PC-9 (cell line): ENCODE measurements around the gene SNAI3. TPM values are rescaled to one million over a fixed set of nuclear protein-coding genes. Genes with fewer than 3 reads are reported as not detected.

Experiments
- BruUV-seq: library from RNA; stranded (reverse); fragments of 400-500 nt; replicated peaks from 2 replicates; lab custom pipeline; 2021; lab: Mats Ljungman, UMichigan
- CTCF ChIA-PET: fragments of 300-600 bp; sonication (Branson Sonifier 250); formaldehyde crosslinking; loops from one replicate; lab custom pipeline; 2022; ENCODE audit warnings: antibody characterized with exemption; lab: Charles Lee
- POLR2A ChIA-PET: fragments of 300-600 bp; sonication (Branson Sonifier 250); formaldehyde crosslinking; loops from one replicate; lab custom pipeline; 2022; ENCODE audit warnings: antibody characterized with exemption; ENCODE audit not compliant: unreplicated experiment; lab: Charles Lee
- DNase-seq, 2 experiments: peaks; one replicate each; pipeline versions ENCODE4 v3.0.0 to v3.0.0-alpha.2; 2015 to 2022; ENCODE audit warnings: mixed read lengths in 1 of 2
- H2AFZ ChIP-seq: fragments of 200-600 bp; sonication (generic); 2 replicates; pipeline ENCODE4 v1.8.1; 2017; ENCODE audit warnings: antibody characterized with exemption
- H3F3A ChIP-seq: fragments of 200-600 bp; sonication (generic); 2 replicates; pipeline ENCODE4 v1.8.1; 2017; ENCODE audit warnings: antibody characterized with exemption, mild to moderate bottlenecking, low read depth; ENCODE audit not compliant: insufficient read depth
- H3K27ac ChIP-seq: fragments of 200-600 bp; sonication (generic); 2 replicates; pipeline ENCODE4 v1.6.1; 2016; ENCODE audit warnings: mixed run types
- H3K27me3 ChIP-seq: fragments of 200-600 bp; sonication (generic); 2 replicates; pipeline ENCODE4 v1.6.1; 2016; ENCODE audit warnings: low read depth, mixed run types; ENCODE audit not compliant: insufficient read depth
- H3K36me3 ChIP-seq: fragments of 200-600 bp; sonication (generic); 2 replicates; pipeline ENCODE4 v1.6.1; 2016; ENCODE audit warnings: low read depth, mixed run types
- H3K4me1 ChIP-seq: fragments of 200-600 bp; sonication (generic); replicated peaks from 2 replicates; pipeline ENCODE4 v1.6.1; 2016; ENCODE audit warnings: mixed run types; ENCODE audit not compliant: insufficient read depth
- H3K4me2 ChIP-seq: fragments of 200-600 bp; sonication (generic); 2 replicates; pipeline ENCODE4 v1.6.1; 2017; ENCODE audit warnings: mixed run types
- H3K4me3 ChIP-seq: fragments of 200-600 bp; sonication (generic); 2 replicates; pipeline ENCODE4 v1.6.1; 2016; ENCODE audit warnings: mixed run types
- H3K79me2 ChIP-seq: fragments of 200-600 bp; sonication (generic); 2 replicates; pipeline ENCODE4 v1.6.1; 2017; ENCODE audit warnings: low read depth, mixed run types
- H3K9me2 ChIP-seq: fragments of 200-600 bp; sonication (generic); 2 replicates; pipeline ENCODE4 v1.8.1; 2017; ENCODE audit warnings: mild to moderate bottlenecking; ENCODE audit not compliant: insufficient read depth
- H3K9me3 ChIP-seq: fragments of 200-600 bp; sonication (generic); 2 replicates; pipeline ENCODE4 v1.8.1; 2016; ENCODE audit warnings: low read depth; ENCODE audit not compliant: insufficient read depth
- H4K20me1 ChIP-seq: fragments of 200-600 bp; sonication (generic); 2 replicates; pipeline ENCODE4 v1.8.1; 2017; ENCODE audit not compliant: insufficient read depth
- CTCF ChIP-seq: fragments of 200-600 bp; sonication (generic); conservative IDR thresholded peaks from 2 replicates; pipeline ENCODE4 v1.6.1; 2017; ENCODE audit warnings: mixed run types, antibody characterized with exemption, mild to moderate bottlenecking, moderate library complexity
- EZH2 ChIP-seq: fragments of 200-600 bp; sonication (generic); IDR thresholded peaks from 2 replicates; pipeline ENCODE4 v1.8.0; 2017; ENCODE audit warnings: antibody characterized with exemption, low read depth
- intact Hi-C: fragments of 100-400 bp; cut with micrococcal nuclease; formaldehyde crosslinking; loops from one replicate; pipeline ENCODE4 v1.10.0; 2022; ENCODE audit not compliant: unreplicated experiment
- total RNA-seq: library from RNA; stranded (reverse); gene quantifications from 2 replicates; pipeline ENCODE4 v1.2.3, GENCODE V29; 2021

SNAI3 gene
- total RNA-seq, 1 experiment from 2014 or later, result 1.3 TPM

- POLR2A ChIA-PET, result no interaction called here
- CTCF ChIA-PET, result no interaction called here
- DNase-seq, result no peak
- no peak overlapping the region for H2AFZ ChIP-seq
- H3F3A ChIP-seq, result peaks cover 10% of the 10 kb centered on the region; the same call in 1 of the 2 replicates
- H3K36me3 ChIP-seq, result no peaks in the 10 kb centered on the region
- no peaks in the 10 kb centered on the region; the same call in 1 of the 2 replicates for H4K20me1 ChIP-seq
- no peak overlapping the region for H3K27ac ChIP-seq
- no peaks in the 10 kb centered on the region for H3K9me3 ChIP-seq
- intact Hi-C loops, result no loop called here
- BruUV-seq, result no TSS peak
- no peaks in the 10 kb centered on the region for H3K27me3 ChIP-seq
- no peak for TF ChIP-seq EZH2
- peaks cover 29% of the 10 kb centered on the region for H3K79me2 ChIP-seq
- H3K4me2 ChIP-seq, result no peak overlapping the region
- H3K4me1 ChIP-seq, result peaks cover 9% of the 10 kb centered on the region
- no peaks in the 10 kb centered on the region for H3K9me2 ChIP-seq
- no peak overlapping the region for H3K4me3 ChIP-seq
Measured at GRCh38 chr16:88658714-88659113, 27.6 kb downstream of the SNAI3 start.

GRCh38 chr16:88657371-88657770, 28.9 kb downstream of the SNAI3 start:
- H4K20me1 ChIP-seq, result no peaks in the 10 kb centered on the region; the same call in 1 of the 2 replicates
- no peak overlapping the region for H3K4me3 ChIP-seq
- no peak for TF ChIP-seq CTCF
- no peak for TF ChIP-seq EZH2
- CTCF ChIA-PET, result interaction anchor here (0.6 kb wide), 1 partner anchor 43 kb away, joined by 4 read pairs; no protein-coding TSS in a partner anchor
- H3K9me2 ChIP-seq, result no peaks in the 10 kb centered on the region
- peaks cover 12% of the 10 kb centered on the region; the same call in 1 of the 2 replicates for H3F3A ChIP-seq
- peaks cover 9% of the 10 kb centered on the region for H3K4me1 ChIP-seq
- intact Hi-C loops, result no loop called here
- H3K27ac ChIP-seq, result no peak overlapping the region
- DNase-seq, result no peak
- no peak overlapping the region for H2AFZ ChIP-seq
- H3K4me2 ChIP-seq, result no peak overlapping the region
- peaks cover 24% of the 10 kb centered on the region for H3K79me2 ChIP-seq
- POLR2A ChIA-PET, result no interaction called here
- BruUV-seq, result no TSS peak
- no peaks in the 10 kb centered on the region for H3K9me3 ChIP-seq
- no peaks in the 10 kb centered on the region for H3K36me3 ChIP-seq
- H3K27me3 ChIP-seq, result no peaks in the 10 kb centered on the region

- Histone ChIP-seq H3K9me3 (no peaks in the 10 kb centered on the region), H3K79me2 (peaks cover 16% of the 10 kb centered on the region), H3K4me2 (no peak overlapping the region), H3K36me3 (no peaks in the 10 kb centered on the region), H3K4me3 (no peak overlapping the region), H3F3A (peaks cover 11% of the 10 kb centered on the region; the same call in 1 of the 2 replicates), H3K9me2 (no peaks in the 10 kb centered on the region), H3K27me3 (no peaks in the 10 kb centered on the region), H2AFZ (no peak overlapping the region), H4K20me1 (no peaks in the 10 kb centered on the region; the same call in 1 of the 2 replicates), H3K27ac (no peak overlapping the region), H3K4me1 (0 out of 2 replicates have a peak, but pooled peaks cover 3% of the 10 kb centered on the region)
- no TSS peak for BruUV-seq
- DNase-seq, result no peak
- intact Hi-C loops, result no loop called here
- POLR2A ChIA-PET, result no interaction called here
- TF ChIP-seq CTCF (no peak), EZH2 (no peak)
- CTCF ChIA-PET, result no interaction called here
Measured at GRCh38 chr16:88656291-88656980, 29.9 kb downstream of the SNAI3 start.
